HG02610 (cell line): ENCODE measurements around the gene TBX18.

ENCODE experiments used
- ATAC-seq: cut with Tn5 transposase; IDR thresholded peaks from one replicate; pipeline ENCODE4 v1.9.1; 2021; ENCODE audit warnings: mild to moderate bottlenecking, moderate library complexity; ENCODE audit not compliant: unreplicated experiment

TBX18 gene

DNA sequence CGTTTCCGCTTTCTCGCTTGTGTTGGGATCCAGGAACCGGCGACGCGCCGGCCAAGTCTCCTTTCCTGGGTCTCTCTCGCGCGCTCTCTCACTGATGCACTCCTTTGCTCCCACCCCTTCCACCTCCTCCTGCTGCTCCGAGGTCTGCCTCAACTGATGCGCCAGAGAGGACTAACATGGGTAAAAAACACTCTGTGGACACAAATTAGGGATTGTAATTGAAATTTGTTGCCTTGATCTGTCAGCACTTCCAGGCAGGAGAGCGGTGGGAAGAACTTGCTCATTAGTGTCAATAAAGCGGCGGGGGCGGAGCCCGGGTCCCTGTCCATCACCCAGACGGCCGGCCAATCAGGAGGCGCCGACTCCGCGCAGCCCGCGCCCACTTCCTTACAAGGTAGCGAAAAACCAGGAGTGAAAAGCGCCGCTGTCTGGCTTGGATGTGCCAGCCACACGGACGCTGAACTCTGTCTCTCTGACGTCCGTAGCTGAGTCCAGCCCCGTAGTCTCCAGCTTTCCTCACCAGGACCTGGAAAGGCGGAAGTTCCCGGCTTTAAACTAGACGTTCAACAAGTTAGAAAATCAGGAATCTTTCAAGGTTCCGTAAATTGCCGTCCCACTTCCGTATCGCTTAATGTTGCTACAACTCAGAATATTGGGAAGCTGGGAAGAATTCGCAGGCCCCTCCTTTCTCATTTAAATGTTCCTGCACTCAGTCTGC, at the start of gene TBX18:
Gene TBX18 (minus strand): TSS at position 267 of the 718 bp plus-strand sequence. CDS start 417 bp downstream, outside the sequence.
- peak; percentile 73 for ATAC-seq

DNA sequence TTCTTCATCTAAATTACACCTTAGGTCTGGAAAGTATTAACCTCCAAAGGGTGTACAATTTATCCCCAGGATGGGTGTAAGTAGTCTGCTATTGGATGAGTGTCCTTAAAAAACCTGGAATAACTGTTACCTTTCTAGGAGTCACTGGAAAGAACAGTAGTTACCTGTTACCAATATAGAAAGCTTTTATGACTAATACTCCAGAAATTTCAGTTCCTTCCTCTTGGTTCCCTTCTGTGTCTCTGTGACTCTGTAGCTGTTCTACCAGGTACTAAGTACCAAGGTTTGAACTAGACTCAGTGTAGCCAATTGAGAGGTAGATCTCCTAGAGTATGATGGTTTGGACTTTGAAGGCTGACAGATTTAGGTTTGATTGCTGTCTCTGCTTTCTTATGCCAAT, 47.0 kb upstream of the TBX18 start:
- ATAC-seq = no peak

DNA sequence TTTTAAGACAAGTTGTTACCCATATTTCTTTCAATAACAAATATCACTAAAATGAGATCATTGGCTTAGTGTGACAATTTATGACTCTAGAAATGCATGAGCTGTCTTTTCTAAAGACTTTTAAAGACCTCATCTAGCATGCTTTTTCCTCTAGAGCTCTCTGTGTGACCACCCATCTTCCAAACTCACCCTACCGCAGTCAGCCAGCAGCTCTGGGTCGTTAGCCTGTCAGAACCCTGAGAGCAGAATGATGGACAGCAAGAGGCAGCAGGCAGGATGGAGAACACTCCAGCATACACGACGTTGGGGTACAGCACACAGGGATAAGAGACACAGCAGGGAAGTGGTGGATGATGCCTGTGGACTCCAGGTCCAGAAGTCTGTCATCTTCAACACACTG, 45.1 kb upstream of the TBX18 start:
- no peak for ATAC-seq

DNA sequence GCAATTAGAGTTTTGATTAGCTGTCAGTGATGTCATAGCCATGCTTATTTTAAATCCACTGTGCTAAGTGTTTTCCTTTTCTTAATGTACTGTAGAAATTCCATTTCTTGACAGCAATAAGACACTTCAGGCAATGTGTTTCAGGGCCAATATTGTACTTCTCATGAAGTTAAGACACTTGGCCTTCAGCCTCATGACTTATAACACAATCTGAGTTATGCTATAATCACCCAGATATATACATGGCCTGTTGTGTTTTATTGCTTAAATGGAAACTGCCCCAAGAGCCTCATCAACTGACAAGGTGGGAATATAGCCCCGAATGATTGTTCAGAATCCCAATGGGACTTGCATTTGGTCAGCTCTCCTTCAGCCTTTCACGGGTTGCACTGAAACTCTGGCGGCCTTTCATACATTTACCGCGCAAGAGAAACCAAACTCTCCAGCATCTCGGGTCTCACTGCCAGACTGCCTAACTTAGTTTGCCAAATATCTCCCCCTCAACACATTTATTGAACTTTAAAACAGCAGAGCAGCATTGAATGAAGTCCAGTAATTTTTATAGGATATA, 44.2 kb upstream of the TBX18 start:
- no peak for ATAC-seq

DNA sequence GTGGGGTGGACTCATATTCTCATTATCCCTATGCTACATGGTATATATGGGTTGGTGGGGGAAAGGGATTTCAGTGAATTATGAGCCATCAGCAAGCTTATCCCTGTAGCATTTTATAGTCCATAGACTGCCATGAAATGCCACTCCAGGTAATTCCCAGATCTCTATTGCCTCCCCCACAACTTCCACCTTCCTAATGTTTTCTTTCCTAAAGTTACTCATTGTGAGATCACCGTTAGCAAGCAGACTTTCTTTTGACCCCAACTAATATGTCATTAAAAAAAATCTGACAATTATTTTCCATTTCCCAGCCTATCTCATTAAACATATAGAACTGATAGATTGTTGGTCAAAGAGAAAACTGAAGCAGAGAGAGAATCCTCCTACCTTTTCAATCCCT, 40.7 kb upstream of the TBX18 start:
- ATAC-seq = no peak

DNA sequence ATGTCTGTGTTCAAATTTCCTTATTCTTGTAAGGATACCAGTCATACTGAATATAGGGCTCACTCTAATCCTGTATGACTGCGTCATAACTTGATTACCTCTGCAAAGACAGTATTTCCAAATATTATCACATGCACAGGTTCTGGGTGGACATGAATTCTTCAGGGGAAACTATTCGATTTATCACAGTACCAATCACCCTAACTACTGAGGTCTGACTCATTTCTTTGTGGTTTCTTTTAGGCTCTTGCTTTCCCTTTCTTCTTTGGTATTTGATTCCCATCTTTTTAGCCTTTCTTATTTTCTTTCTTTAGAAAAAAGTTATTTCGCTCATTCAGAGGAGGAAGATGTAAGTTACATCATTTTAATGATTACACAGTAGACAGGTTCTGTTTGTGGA, 40.3 kb upstream of the TBX18 start:
- ATAC-seq = no peak

DNA sequence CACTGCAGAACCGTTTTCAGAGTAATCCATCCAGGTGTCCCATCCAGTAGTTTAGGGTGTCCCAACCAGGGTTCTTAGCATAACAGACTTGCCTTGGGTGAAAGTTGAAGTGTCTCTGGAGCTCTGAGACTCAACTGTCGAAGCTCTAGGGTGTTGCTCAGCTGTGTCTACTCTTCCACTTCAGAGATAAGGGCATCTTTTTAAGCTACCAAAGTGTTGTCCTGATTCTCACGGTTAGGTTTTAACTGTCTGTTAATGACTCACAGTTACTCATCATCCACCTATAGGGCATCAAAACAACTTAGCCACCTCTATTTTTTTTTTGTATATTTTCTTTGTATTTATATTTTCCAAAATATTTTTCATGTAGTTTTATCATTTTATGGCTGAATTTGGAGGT, 36.9 kb upstream of the TBX18 start:
- ATAC-seq = no peak

DNA sequence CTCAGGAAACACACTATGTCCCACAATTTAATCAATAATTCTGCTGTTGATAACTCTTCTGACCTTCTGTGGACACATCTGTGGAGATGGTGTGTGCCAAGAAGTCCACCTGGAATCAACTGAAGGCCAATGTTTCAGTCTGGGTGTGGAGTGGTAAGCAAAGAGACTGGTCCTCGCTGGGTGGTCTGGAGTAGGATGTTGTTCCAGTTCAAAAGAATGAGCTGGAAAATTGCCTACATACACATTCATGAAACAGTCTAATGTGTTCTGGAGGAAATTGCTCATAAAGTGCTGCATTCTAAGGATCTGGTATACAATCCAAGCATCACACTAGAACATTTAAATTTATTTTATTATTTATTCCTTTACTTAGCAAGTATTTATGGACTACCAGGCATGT, 33.9 kb upstream of the TBX18 start:
- ATAC-seq = no peak

DNA sequence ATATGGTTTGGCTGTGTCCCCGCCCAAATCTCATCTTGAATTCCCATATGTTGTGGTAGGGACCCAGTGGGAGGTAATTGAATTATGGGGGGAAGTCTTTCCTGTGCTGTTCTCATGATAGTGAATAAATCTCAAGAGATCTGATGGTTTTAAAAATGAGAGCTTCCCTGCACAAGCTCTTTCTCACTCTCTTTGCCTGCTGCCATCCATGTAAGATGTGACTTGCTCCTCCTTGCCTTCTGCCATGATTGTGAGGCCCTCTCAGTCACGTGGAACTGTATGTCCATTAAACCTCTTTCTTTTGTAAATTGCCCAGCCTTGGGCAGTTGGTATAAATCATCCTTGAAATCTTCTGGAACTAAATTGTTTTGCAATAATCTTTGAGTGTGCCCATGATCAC, 31.9 kb upstream of the TBX18 start:
- ATAC-seq = no peak

DNA sequence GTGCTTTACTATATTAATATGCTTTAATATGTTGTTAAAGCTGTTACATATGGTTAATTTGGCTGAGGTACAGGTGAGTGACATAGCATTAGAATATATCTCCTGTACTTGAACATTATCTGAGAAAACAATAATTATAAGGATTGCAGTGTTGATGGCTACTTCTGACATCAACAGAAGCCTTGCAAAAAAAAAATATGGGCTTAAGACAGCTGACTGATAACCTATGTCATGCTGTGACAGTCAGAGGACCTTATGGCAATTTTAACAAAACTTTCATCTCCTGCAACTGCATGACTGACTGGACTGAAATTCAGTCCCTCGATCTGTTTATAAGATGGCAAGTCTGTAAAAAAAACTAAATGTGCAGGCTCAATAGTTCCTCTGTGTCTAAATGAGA, 27.5 kb upstream of the TBX18 start:
- ATAC-seq = no peak

DNA sequence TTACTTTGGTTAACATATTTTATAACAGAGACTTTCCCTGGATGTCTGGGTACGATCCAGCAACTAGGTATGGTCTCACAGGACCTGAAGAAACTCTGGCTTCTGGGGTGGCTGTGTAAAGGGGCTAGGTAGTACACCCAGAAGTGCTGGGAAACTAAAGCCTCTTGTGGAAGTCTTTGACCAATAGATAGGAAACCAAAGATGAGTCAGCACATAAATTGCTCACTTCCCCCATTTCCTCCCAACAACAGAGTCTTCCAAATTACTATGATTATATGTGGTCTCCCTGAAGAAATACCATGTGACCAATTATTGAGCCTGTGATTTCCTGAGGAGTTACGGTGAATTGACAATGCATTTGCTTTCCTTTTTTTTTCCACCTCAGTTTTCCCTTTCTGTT, 26.8 kb upstream of the TBX18 start:
- no peak for ATAC-seq

DNA sequence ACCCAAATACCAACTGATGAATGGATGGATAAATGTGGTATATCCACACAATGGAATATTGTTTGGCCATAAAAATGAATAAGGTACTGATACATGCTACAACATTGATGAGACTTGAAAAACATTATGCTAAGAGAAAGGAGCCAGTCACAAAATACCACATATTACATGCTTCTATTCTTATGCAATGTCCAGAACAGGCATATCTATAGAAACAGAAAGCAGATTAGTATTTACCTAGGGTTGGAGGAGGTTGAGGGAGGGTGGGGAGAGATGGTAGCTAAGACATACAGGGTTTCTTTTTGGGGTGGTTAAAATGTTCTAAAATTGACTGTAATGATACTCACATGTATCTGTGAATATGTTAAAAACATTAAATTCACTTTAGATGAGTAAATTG, 24.8 kb upstream of the TBX18 start:
- ATAC-seq = no peak

DNA sequence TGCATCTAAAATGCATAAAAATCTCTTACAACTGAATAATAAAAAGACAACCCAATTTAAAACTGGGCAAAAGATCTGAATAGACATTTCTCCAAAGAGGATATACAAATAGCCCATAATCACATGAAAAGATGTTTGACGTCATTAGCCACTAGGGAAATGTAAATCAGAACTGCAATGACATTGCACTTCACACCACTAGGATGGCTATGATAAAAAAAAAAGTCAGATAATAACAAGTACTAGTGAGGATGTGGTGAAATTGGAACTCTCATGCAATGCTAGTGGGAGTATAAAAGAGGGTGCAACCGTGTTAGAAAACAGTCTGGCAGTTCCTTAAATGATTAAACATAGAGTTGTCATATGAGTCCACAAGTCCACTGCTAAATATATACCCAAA, 24.3 kb upstream of the TBX18 start:
- no peak for ATAC-seq

DNA sequence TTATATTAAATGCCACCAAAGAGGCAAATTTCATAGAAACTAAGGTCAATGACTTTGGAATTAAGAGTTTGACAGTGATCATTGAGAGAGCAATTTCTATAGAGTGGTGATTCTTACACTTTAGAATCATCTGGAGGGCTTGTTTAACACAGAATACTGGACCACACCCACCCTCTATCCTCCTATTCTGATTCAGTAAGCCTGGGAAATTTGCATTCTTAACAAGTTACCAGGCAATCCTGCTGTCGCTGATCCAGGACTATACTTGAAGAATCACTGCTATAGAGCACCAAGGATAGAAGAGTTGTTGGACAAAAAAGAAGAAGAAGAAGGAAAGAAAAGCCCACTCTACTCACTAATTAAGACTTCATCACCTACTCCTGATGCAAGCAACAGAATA, 21.3 kb upstream of the TBX18 start:
- no peak for ATAC-seq

DNA sequence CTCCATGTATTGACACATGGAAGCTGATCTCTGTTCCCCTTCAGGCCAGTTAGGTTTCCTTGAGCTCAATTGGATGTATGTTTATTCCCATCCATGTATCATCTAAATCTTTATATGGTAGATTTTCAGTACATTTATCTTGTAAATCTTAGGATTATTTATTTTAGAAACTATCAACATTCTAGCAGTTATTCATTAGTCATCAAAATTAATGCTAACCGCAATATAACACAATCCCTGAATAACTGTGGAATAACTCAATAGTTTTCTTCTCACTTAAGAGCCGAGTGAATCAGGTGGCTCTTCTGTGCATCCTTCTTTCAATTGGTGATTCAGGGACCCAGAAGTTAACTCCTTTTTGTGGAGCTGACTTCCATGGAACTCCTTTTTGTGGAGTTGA, 15.5 kb upstream of the TBX18 start:
- no peak for ATAC-seq

DNA sequence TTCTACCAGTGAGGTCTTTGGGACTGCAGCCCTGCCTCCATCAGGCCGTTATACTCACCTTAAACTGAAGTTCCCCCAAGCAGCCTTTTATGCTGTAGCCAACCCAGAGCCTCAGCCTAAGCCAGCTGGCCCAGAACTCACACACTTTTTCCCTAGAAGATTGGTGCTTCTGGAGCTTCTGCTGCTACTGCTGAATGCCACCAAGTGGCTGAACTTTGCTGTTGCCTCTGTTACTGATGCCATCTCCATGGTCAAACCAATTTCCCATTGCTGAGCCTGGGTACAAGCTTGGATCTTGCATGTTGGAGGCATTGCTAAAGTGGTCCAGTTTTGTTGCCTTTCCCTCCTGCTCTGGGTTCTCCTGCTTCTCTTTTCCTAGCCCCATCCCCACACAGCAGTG, 15.0 kb upstream of the TBX18 start:
- no peak for ATAC-seq

DNA sequence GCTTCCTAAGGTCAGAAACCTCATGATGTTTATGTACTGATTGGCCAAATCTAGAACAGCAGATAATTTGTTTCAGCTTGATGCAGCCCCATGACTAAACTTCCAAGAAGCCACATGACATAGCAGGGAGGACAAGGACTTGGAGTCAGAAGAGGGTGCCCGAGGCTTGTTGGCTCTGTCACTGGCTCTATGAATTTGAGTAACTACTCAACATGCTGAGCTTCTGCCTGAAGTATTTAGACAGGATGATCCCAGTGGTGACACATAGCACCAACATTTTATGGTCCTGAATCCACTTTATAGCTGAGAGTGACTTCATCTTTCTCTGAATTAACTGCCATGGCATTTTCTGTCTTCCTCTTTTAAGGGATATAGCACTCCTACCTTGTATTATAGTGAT, 13.5 kb upstream of the TBX18 start:
- ATAC-seq = no peak

DNA sequence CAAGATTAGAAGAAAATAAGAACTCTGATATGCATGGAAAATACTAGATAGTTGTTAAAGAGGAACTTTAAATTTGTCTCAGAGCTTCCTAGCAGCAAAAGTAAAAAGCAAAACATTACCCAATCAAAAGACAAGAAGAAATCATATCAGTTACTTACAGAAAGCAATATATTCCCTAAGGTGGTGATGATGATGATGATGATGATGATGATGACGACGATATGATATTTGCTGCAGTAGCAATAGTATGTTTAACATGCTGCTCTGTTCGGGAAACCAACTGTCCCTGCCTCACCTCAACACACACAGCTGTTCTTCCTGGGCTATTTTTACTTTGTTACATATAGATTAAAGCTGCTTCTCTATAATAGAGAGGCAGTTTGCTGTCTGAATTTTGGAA, 12.0 kb upstream of the TBX18 start:
- no peak for ATAC-seq

DNA sequence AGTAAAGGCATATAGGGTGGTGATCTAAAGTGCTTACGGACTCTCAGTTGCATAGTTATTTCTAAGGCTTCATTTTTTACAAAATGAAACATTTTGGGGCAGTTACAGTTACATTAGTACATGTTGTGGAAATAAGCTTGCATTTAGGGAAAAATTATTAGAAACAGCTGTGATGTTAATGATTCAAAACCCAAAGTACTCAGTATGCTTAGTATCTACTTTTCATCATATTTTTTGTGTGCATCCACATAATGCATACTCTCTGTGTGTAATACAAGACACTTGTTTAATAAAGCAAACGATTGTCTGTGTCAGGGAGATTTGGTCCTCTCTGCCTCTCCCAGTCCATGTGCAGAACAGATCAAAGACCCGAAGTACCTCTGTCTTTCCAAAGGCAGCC, 11.4 kb upstream of the TBX18 start:
- no peak for ATAC-seq

DNA sequence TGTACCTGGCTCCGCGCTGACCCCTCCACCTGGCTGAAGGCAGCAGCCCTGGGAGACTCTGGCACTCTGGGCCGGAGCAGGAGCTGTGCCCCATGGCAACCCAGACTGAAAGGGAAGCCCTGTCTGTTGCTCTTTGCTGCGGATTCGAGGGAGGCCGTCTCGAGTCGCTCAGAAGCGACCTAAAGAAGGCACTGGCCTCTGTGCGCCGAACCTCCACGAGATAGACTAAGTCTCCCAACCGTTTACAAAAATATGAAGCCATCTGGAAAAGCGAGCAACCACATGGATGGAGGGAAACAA, 10.5 kb upstream of the TBX18 start:
- ATAC-seq = no peak

DNA sequence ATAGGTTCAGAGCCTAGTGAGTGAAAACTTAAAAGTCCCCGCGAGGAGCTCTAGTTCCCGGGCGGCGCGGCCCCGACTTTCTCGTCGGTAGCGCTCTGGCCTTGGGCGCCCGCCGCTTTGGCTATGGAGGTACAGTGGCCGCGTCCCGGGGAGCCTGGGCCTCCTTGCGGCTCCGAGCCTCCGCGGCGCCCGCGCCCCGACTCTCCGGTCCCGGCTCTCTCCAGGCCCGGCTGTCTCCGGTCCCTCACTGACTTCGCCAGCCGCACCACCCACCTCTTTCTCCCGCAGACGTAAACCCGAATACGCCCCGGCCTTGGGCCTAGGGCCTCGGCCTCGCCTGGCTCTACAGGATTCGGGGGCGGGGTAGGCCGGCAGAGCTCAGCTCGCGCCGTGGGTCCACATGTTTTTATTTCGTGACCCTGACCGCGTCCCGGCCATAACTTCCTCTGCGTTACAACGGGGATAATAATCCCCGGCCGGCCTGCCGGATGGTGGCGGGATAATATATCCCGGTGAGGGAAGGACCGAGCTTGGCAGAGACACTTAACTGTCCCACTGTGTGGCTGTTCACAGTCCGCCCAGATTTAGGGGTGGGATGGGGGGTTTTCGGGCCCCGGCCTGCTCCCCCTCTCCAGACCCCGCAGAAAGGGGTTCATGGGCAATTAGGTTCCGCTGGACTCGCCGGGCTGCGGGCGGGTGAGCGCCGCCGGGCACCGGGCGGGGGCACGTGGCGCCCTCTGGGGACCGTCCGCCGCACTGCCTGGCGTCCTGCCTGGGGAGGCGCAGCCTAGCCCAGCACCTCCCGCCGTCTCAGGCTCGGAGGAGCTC, 10.0 kb upstream of the TBX18 start:
- ATAC-seq = peak; percentile 85

DNA sequence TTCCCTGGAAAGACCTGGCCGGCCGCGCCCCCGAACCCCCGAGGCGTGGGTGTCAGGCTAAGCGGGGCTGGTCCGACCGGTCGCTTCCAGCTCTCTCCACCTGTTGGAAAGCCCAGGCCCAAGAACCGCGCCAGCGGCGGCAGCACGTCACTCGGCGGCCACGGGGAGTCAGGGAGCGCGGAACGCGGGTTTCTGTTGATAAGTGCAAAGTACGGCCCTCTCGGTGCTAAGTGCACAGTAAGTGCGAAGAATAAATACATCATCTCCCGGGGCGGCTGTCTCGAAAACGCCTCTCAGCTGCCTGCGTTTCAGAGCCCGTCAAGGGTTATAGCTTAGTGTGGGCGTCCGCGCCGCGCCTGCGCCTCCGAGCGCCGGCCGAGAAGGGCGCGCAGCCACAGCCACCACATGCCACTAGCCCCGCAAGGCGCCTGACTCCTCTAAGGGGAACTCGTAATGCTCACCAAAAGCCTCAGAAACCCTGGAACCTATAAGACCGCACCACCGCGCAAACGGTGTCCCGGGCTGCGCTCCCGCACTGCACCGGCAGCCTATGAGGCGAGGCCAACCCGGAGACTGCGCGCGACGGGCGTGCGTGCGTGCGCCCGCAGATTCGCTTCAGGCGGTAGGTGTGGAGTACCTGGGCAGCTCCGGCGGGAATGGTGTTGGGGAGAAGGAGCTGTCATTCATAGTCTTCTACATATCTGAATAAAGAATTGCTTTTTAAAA, 9.2 kb upstream of the TBX18 start:
- ATAC-seq = no peak
